Fibroblast of skin of right quadriceps (primary cell): ENCODE results near the gene FSTL4.
"Not testable (repeated sequence)": the region's sequence is repeated elsewhere in the genome, so short reads cannot be mapped to it uniquely, and the experiment has no call there.

Experiments
- DNase-seq: peaks from one replicate; pipeline ENCODE4 v3.0.0-alpha.2; 2013

Gene FSTL4

DNA sequence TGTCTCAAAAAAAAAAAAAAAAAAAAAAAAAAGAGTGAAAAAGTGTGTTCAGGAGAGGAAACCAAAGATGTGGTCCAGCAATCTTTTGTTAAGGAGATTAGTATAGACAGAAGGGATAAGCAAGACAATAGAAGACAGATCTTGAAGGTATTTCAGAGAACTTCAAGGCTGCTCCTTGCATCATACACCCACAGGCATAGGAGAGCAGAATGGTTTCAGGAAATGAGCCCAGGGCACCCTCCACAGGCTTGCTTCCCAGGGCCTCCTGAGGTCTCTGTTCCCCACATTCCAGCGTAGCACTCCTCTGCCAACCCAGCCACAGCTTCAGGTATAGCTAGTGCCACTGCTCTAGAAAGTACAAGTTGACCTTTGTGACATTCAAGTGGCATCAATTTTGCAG lies 65.8 kb downstream of the FSTL4 start:
- DNase-seq = no peak

DNA sequence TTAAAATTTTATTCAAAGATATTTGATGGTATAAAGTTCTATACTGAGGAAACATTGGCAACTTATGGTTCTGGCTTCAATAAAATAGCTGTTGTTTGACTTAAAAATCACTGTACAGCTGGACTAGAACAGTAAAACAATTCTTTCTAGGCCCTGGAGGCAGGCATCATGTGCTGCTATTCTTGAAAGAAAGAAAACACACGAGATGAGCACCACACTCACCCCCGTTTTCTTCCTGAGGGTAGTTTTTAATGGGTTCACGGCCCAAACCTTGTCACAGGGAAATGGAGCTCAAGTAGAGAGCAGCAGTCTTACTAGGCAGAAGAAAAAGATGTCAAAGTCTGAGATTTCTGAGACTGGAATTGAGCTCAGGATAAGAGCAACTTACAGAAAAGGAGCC lies 68.0 kb downstream of the FSTL4 start:
- DNase-seq = no peak

DNA sequence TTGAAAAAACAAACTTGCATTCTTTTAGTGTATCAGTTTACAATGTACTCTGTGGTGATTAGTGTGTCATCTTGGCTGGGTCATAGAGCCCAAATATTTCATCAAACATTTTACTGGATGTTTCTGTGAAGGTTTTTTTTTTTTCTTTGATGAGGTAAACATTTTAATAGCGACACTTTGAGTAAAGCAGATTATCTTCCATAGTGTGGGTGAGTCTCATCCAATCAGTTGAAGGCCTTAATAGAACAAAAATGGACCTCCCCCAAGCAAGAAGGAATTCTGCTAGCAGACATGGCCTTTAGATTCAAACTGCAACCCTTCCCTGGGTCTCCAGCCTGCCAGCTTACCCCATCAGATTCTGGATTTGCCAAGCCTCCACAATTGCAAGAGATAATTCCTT lies 72.5 kb downstream of the FSTL4 start:
- DNase-seq = no peak

DNA sequence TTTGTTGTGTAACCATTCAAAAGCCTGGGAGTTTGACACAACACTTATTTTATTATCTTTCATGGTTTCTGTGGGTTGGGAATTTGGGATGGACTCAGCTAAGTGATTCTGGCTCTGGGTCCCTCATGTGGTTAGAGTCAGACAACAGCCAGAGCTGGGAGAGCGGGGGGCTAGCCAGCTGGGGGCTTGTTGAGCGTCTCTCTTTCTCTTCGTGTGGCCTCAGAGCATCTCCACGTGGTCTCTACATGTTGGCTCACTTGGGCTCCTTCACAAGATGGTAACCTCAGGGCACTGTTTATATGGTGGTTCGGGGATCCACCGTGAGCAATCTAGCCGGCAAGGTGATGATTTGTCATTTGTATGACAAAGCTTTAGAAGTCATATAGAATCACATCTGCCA lies 73.6 kb downstream of the FSTL4 start:
- no peak for DNase-seq

DNA sequence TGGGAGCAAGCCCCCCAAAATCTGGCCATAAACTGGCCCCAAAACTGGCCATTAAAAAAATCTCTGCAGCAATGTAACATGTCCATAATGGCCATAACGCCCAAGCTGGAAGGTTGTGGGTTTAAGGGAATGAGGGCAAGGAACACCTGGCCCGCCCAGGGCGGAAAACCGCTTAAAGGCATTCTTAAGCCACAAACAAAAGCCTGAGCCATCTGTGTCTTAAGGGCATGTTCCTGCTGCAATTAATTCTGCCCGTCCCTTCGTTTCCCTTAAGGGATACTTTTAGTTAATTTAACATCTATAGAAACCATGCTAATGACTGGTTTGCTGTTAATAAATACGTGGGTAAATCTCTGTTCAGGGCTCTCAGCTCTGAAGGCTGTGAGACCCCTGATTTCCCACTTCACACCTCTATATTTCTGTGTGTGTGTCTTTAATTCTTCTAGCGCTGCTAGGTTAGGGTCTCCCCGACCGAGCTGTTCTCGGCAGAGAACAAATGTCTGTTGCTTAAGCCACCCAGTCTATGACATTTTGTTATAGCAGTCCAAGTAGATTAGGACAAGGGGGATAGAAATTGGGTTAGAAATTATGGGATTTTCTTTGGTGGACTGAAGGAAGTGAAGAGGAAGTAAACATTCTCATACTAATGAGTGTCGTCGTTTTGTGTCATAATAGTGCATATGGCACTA lies 77.0 kb downstream of the FSTL4 start:
- DNase-seq = not testable (repeated sequence)

DNA sequence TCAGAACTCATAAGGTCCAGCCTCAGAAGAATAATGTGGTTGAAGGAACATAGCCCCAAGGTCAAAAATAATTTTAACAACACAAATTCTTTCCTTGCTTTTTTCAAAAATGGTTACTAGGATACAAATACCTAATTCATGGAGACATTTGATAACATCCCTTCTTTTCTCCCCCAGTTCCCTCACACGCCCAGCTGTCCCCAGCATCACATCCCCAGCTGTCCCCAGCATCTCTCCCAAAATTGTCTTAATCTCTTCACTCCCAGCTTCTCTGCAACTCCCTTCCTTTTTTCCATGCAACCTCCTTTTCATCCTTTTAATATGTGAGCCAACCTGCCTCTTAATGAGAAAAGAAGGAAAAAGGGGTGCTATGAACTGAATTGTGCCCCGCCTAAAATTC lies 77.8 kb downstream of the FSTL4 start:
- no peak for DNase-seq

DNA sequence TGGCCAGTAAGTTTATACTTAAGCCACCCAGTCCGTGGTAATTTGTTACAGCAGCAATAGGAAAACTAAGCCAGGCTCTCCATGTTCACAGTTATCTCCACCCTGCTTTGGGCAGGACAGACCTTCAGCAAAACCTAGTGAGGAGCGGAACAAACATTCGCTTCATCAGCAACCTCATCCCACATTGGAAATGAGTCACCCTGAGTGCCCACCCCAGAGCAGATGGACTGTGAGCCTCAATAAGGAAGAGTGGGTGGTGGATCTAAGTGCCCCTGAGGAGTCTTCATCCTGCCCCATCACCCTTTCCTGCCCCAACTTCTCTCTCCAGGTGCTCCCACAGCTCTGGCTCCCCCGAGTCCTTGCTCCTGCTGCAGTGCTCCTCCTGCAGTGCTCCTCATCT lies 78.8 kb downstream of the FSTL4 start:
- DNase-seq = no peak

DNA sequence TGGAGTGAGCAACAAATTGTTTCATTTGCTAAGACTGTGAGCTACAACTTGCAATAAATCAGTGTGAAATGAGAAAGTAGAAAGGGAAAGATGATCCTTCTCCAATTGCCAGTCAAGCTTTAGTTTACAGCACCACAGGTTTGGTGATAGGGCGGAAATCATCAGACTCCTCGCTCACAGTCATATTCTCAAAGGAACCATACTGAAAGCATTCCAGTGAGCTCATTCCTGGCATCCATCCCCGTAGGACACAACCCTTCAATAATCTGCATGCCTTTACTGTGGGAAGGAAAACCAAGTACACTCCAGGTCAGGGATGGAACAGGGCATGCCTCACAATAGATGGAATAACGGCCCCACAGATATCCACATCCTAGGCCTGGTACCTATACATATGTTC lies 80.7 kb downstream of the FSTL4 start:
- peak; percentile 47 for DNase-seq

DNA sequence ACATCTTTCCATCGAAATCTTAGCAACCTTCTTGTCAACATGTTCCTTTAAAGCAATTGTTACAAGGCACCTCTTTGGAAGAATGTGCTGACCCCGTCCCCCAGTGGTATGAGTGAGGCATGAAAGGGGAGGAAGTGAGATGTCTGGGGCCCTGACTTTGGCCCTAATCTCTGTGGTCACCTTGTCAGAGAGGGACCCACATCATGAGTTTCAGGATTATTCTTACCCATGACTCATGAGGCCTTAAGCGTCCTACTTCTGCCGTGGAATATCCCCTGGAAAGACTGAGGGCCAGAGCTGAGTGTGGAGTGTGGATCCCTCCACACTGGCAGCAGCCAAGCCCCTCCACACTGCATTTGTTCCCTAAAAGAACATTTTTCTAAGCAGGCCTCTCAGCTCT lies 81.2 kb downstream of the FSTL4 start:
- DNase-seq = no peak

DNA sequence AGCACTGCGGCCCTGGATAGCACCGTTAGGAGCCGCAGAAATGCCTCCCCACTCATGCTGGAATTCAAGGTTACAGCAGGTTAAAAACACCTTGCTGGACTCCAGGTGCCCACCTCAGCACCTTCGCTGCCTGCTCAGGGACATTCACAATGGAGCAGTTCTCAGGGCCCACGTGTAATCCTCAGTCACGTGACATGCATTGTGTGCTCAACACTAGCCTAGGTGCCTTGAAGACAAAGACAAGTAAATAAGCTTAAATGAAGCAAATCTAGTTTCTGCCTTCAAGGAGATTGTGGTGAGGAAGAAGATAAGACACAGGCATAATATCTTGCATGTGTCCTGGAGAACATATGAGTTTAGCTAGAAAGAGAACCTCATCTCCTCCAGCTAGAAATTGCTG lies 82.1 kb downstream of the FSTL4 start:
- no peak for DNase-seq

DNA sequence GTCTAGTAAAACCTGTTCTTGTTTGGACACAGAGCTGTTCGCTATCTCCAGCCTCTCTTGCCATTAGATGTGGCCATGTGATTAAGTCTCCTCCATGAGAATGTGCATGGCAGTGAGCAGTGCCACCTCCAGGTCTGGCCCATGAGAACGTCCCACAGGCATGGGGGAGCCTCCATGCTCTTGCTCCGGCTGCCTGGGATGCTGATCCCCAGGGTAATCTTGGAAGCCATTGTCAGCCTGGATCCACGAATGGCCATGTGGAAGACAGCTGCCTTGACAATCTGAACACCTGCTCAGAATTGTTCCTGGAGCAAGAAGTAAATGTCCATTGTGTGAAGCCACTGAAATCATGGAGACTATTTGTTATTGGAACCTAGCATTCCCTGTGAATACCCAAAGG lies 83.5 kb downstream of the FSTL4 start:
- DNase-seq = no peak

DNA sequence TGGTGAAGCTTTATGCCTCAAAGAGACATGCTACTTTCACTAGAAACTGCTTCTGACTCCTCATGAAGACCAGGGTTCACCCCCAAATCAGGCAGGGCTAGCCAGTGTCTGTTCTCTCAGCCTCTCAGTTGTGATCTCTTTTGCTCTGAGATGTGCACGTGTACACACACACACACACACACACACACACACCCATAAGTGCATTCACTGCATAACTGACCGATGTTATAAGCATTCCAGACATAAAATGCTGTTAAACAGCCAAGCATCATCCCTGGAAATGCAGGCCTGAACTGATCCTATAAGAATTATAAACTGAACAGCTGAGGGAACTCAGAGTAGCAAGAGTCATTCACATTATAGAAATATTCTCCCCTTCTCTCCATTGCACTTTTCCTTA lies 85.0 kb downstream of the FSTL4 start:
- peak; percentile 22 for DNase-seq

DNA sequence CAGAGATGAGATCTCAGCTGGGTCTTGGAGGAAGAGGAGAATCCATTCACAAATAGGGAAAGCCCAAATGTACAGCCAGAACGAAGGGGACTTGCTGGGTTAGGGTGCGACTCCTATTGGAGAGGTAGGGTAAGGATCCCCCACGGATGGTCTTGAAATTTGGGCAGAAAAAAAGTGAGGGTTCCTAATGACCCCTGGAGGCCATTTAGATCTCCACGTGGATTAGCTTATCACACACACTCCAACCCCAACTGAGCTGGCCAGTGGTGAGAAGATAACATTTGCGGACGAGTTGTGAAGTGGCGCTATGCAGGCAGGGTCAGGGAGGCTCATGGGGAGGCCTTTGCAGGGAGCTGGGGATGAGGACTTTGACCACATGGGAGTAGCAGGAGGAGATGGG lies 86.0 kb downstream of the FSTL4 start:
- DNase-seq = no peak

DNA sequence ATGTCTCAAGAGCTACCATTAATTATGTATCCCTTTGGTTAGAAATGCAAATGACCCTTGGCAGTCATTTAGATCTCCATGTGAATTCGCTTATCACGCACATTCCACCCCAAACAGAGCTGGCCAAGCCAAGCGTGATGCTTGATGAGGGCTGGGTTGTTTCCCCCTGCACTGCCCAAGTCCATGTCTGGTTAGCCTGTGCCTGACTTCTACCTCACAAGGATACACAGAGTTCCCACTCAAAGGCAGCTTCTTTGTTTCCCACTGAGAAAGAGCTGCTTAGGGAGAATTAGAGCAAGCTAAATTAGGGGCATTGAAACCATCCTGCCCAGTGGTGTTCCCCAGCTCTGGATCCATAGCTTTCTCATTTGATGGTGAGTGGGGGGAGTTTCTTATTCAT lies 87.2 kb downstream of the FSTL4 start:
- DNase-seq = no peak

DNA sequence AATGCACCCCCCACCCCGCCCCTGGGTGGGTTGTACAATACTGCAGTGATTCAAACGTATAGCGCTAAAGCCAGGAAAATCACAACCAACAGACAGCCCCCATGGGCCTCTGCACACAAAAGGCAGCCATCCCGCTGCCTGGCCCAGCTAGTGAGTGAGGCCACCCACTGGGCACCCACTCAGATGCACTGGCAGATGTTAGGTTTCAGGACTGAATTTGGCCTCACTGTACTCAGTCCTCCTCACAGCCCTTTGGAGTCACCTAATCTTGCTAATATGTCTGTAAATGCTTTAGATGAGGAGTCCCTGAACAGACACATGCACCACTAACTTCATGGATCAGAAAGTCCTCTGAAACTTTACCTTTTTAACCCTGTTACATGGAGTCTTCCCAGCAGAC lies 87.7 kb downstream of the FSTL4 start:
- DNase-seq = no peak

DNA sequence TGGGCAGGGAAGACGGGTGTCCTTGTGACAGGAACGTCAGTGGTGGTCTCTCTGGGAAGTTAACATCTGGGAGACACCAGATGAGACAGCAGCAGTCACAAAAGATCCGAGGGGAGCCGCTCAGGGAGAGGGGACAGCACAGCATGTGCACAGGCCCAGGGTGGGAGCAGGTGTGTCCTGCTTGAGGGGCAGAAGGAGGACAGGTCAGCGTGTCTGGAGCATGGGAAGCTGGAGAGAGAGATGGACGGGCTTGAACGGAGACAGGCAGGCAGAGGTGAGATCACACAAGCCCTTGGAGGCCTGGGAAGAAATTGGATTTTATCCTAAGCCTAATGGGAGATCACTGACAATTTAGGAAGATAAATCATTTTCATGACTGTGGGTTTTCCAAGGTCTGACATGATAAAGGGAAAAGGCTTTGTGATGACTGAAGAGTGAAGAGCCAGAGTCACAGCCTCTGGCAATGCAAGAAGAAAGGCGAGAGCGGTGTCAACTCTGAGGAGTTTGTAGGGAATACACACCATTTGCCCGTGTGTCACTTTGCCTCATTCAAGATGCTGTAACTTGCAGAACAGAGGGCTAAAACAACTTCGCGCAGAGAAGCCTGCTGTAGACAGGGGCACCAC lies 88.3 kb downstream of the FSTL4 start:
- no peak for DNase-seq

DNA sequence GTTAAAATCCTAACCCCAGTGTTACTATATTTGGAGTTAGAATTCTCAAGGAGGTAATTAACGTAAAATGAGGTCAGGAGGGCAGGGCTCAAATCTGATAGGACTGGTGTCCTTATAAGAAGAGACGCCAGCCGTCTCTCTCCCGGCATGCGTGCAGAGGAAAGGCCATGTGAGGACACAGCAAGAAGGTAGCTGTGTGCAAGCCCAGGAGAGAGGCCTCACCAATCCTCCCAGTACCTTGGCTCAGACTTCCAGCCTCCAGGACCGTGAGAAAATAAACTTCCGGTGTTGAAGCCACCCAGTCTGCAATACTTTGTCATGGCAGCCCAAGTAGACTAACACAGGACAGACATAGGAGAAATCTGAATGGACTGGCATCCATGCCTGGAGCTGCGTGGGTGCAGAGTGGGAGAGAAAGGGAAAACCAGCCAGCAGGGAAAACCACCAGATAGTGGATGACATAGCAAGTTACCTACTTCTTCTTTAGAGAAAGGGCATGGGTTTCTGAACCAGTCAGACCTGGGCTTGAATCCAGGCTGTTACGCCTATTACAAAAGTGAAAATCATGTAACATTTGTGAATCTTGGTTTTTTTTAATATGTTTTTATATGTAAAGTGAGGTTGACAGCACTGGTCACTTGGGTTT lies 89.2 kb downstream of the FSTL4 start:
- DNase-seq = no peak

DNA sequence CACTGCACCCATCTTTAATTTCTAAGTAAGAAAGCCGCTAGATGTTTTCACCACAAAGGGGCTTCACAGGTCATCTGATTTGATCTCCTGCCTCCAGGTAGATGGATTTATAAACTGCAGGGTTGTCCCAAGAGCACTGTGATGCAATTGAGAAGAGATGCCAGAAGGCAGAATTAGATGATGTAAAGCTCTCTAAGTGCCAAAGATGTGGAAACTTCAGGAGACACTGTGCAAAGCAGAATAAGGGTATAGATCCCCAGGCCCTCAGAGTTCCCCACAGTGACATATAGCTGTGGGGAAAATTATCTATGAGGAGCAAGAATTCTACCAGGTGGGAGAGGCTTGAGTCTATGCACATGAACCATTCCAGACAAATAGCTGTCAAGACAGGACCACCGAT lies 90.5 kb downstream of the FSTL4 start:
- DNase-seq = no peak

DNA sequence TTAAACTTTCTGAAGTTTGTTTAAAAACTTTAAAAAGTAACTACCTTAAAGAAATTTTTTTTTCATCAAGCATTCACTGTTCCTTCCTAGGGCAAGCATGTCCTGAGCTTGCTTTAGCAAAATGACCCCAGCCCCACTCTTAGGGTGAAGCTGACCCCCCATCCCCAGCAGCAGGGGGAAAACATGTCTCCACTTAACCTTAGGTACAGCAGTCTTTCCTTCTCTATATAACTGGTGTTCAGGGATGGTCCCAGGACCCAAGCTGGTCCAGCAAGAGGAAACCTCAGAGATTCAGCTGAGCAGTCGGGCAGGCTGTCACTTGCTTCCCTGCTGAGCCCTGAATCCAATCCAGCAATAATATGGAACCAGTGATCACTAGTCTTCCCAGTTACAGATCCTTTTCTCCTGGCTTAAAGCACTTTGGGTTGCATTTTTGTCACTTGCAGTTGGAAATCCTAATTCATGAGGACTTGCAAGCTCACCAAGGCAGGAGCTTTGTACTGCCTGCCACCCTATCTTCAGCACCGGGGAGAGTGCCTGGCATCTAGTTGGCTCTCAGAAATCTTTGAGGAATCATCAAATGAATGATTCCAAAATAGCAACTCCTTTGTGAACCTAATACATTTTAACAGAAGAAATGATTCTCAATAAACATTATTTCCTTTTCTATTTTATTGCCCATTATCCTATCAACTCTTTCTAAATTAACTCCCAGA lies 91.2 kb downstream of the FSTL4 start:
- no peak for DNase-seq

DNA sequence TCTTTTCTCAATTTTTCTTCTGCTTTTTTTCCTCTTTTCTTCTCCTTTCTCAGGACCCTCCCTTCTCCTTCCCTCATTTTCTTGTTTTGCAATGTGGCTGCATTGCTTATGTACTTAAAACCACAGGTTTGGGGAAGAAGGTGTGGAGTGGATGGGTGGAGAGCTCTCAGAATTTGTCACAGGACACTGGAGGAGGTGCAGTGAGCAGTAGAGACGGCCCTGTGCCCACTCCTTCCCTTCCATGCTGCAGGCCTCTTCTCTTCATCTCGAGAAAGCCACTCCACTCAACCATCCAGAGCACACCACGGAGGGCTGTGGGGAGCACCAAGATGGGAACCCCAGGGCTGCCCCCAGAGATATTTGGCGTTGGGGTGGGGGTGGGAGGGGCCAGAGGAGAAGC lies 92.3 kb downstream of the FSTL4 start:
- no peak for DNase-seq

DNA sequence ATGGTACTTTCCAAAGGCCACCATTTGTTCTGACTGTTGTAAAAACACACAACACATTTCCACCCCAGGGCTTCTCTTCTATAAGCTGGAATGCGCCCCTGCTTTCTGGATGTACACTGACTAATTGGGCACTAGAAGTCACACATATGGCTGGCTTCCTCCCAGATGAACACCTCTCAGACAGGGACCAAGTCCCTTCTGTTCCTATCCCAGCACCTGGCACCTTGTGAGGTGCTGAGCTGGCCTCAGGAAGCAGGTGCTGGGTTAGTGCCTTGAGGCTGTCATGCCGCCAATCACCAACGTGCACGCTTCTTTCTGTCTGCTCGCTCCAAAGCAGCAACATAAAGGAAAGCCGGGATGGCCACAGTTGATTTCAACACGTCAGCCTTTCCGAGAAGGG lies 93.2 kb downstream of the FSTL4 start:
- DNase-seq = no peak

DNA sequence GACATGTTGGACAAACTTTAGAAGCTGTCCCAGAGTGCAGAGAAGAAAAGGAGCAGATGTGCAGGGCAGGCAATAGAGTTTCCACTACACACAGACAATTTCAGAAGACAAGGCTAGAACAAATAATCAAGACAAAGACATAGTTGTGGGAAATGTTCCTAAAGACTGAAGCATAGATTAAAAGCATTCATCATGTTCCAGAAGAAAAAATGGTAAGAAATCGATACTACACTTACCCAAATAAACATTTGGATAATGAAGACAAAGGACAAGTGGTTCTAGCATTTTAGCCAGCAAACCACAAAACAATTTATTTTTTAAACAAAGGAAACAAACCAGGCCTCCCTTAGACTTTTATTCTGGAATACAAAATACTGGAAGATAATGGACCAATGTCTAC lies 97.9 kb downstream of the FSTL4 start:
- DNase-seq = no peak

DNA sequence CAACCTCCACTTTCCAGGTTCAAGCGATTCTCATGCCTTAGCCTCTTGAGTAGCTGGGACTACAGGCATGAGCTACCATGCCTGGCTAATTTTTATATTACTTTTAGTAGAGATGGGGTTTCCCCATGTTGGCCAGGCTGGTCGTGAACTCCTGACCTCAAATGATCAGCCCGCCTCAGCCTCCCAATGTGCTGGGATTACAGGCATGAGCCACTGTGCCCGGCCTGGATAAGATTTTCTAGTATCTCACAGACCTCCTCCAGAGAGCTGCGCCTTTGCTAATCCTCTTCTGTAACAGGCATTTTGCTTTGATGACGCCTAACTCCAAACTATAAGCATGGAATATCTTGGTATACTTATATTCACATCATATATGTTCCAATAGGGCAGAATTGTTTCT lies 99.4 kb downstream of the FSTL4 start:
- DNase-seq = no peak

DNA sequence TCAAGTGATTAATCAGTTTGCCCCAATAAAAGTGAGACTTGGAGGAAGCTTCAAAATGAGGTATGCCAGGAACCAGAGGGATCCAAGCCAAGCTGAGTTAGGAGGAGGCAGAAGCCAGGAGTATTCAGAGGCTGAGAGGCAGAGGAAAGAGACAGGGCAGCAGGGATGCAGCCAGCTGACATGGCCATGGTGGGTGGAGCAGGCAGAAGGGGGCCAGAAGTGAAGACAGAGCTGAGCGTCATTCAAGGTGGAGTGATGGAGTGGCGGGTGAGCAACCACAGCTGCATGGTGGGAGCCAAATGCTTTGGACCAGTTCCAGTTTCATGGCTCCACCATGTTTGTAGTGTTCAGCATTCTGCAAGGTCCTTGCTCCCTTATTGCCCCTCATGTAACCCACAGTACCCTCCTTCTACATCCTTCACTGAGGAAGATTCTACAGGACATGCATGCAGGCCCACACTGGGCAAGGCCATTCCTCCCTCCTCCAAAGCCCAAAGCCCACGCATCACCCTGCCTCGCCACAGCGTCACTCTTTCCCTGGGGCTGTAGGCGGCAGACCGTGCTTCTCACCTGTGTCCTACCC lies 100.6 kb downstream of the FSTL4 start:
- no peak for DNase-seq
